Measurements from ENCODE around the gene SDHAF2. TPM values are rescaled to one million over a fixed set of nuclear protein-coding genes. Genes with fewer than 3 reads are reported as not detected.
"Not testable (repeated sequence)": the region's sequence is repeated elsewhere in the genome, so short reads cannot be mapped to it uniquely, and the experiment has no call there.

SDHAF2 gene
- total RNA-seq (10 to 100 TPM; 48.8 to 49.2 TPM), polyA plus RNA-seq (101 TPM)

DNA sequence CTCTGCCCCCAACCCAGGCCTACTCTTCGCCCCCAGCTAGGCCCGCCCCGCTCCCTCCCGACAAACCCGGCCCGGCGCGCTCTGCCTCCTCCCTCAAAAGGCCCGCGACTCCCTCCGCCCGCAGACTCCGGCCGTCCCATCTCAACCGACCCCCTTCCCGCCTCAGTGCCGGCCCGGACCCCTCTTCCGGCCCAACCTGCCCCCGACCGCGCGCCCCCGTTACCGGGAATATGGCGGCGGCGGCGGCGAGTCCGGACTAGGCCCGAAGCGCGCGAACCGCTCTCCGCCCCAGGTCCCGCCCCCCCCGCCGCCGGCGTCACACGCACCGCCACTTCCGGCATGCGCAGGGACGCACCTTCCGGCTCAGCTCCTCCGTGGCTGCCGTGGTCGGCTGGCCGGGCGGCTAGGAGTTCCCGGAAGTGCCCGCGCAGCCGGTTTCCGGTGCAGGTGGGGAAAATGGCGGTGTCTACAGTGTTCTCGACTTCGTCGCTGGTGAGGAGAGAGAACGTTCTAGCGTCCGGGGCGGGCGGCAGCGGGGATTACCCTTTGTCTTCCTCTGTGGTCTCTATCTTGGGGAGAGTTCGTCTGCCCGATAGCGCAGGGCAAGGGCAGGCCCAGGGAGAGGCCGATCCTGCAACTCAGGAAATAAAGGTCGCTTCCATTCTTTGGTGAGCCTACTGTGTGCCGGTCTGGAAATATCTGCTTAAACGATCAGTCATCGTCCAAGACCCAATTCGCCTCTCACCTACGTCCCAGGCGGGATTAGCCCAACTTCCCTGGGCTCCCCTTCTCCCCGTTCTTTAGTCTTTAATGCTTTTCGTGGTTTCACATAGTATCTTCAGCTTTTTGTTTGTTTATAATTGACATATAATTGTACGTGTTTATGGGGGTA lies at the start of gene SDHAF2, which contains the start of gene CPSF7:
SDHAF2 (plus strand) TSS at position 434 of the 892 bp plus-strand sequence; CDS start at position 457, 23 bp downstream.
CPSF7 (minus strand) TSS at position 285 of the 892 bp plus-strand sequence. CDS start 740 bp downstream, outside the sequence.
- Histone ChIP-seq H3K36me3 (ENCODE audit: insufficient read depth, low read length) (peaks cover 29% of the 10 kb centered on the region), H3K27me3 (ENCODE audit: insufficient read depth, low read length, poor library complexity, severe bottlenecking) (no peaks in the 10 kb centered on the region), H3K27ac (ENCODE audit: low read depth, low read length) (peak within 1 kb of the TSS; percentile 97), H3K9me3 (ENCODE audit: low read length) (no peaks in the 10 kb centered on the region), H3K4me3 (ENCODE audit: low read length) (peak within 1 kb of the TSS; percentile 93), H3K4me1 (ENCODE audit: insufficient read depth, low read length) (peaks cover 52% of the 10 kb centered on the region)
- peak; percentile 97 to 98 (median 97) for DNase-seq
- Mint-ChIP-seq H3K27me3 (peaks cover 0 to 7% of the 10 kb centered on the region in 2 donors), H3K9me3 (no peaks in the 10 kb centered on the region), H3K36me3 (peaks cover 0 to 69% (median 11%) of the 10 kb centered on the region in 3 donors), H3K4me1 (peaks cover 58 to 81% (median 77%) of the 10 kb centered on the region in 3 donors), H3K4me3 (peak within 1 kb of the TSS; percentile 91 to 100 (median 97)), H3K27ac (peak within 1 kb of the TSS; percentile 97 to 100 (median 99))
- ChIA-PET CTCF (interaction anchor here (0.9 to 3.8 kb wide), 7 partner anchors 16 to 98 kb away, joined by 3 to 29 read pairs (median 4); partner anchors contain the start of genes CYB561A3, DDB1, TKFC and TMEM138), POLR2A (interaction anchor here (0.6 to 2.9 kb wide), 5 partner anchors 38 to 388 kb away, joined by 6 to 27 read pairs (median 13); partner anchors contain the start of genes CYB561A3, DDB1, TKFC and TMEM138)

DNA sequence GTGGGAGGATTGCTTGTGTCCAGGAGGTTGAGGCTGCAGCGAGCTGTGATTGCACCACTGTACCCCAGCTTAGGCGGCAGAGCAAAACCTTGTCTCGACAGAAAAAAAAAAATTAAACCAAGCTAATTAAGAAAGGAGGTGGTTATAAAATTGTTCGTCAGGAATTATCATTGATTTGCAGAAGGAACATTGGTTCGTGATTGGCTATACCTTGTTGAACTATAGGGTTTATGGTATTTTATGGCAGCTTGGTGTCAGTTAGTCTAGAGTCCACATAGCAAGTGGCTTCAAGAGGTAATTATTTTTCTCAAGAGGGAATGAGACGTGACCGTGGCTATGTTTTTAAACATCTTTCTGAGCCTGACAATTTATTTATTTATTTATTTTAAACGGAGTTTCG lies 49.0 kb upstream of the SDHAF2 start:
- Mint-ChIP-seq H3K27ac (peak overlapping the region in 1 of 8 donors; percentile 60), H3K4me1 (peaks cover 6 to 8% (median 7%) of the 10 kb centered on the region in 3 donors), H3K36me3 (peaks cover 0 to 14% (median 3%) of the 10 kb centered on the region in 3 donors), H3K4me3 (no peak overlapping the region), H3K27me3 (no peaks in the 10 kb centered on the region), H3K9me3 (no peaks in the 10 kb centered on the region)
- Histone ChIP-seq H3K9me3 (ENCODE audit: low read length) (no peaks in the 10 kb centered on the region), H3K27ac (ENCODE audit: low read depth, low read length) (no peak overlapping the region), H3K4me3 (ENCODE audit: low read length) (no peak overlapping the region), H3K27me3 (ENCODE audit: insufficient read depth, low read length, poor library complexity, severe bottlenecking) (no peaks in the 10 kb centered on the region), H3K4me1 (ENCODE audit: insufficient read depth, low read length) (peaks cover 6% of the 10 kb centered on the region), H3K36me3 (ENCODE audit: insufficient read depth, low read length) (no peaks in the 10 kb centered on the region)
- CTCF ChIA-PET: interaction anchor here (9.2 kb wide), 1 partner anchor 43 kb away, joined by 159 read pairs; no protein-coding TSS in a partner anchor
- POLR2A ChIA-PET: no interaction called here
- no peak for DNase-seq

DNA sequence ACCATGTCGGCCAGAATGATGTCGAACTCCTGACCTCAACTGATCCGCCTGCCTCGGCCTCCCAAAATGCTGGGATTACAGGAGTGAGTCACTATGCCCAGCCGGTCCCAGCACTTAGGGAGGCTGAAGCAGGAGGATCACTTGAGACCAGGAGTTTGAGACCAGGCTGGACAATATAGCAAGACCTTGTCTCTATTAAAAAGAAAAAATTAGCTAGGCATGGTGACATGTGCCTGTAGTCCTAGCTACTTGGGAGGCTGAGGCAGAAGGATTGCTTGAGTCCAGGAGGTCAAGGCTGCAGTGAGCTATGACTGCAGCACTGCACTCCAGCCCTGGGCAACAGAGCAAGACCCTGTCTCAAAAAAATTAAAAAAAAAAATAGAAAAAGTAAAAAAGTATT lies 46.1 kb upstream of the SDHAF2 start:
- CTCF ChIA-PET: interaction anchor here (2.6 to 9.2 kb wide), 8 partner anchors 11 to 53 kb away, joined by 12 to 159 read pairs (median 20); partner anchors contain the start of genes CYB561A3, DDB1, TKFC and TMEM138
- H3K36me3 ChIP-seq (ENCODE audit: insufficient read depth, low read length): not testable (repeated sequence)

DNA sequence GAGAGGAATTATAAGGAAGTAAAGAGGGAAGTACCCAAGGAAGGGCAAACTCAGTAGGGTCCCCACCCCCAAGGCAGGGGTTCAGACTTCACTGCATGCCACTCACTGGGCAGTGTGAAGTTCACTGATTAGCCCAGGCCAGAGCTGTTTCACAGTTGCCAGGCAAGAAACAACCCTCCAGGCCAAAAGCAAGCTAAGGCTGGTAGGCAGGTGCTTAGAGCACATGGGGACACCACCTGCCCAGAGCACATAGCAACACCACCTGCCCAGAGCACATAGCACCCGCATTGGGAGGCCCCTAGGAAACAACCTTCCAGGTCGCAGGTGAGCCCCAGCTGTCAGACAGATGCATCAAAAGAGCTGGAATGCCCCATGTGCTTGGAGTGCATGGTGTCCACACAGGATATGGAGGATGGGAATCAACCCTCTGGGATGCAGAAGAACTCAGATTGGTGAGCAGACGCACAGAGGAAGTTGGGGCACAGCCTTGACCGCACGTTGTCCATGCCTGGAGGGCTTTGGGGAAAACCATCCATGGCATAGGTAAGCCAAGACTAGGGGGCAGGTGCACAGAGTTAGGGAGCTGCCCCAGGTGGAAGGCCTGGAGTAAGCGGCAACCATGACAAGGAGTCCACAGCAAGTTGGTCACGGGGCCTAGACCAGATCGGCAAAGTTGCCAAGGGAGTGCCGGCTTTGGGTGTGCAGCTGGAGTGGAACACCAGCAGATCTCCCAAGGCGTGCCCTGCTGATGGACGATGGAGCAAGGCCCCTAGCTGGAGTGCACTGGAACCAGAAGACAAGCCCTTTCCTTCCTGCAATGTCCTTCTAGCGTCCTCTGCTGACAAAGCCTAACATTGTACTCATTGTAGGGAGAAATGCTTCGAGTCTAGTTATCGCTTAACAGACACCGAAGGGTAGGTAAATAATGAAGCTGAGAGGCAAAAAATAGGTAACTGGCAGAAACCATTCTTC lies 45.4 kb upstream of the SDHAF2 start:
- Histone ChIP-seq H3K27ac (ENCODE audit: low read depth, low read length) (no peak overlapping the region), H3K36me3 (ENCODE audit: insufficient read depth, low read length) (no peaks in the 10 kb centered on the region), H3K27me3 (ENCODE audit: insufficient read depth, low read length, poor library complexity, severe bottlenecking) (no peaks in the 10 kb centered on the region), H3K4me3 (ENCODE audit: low read length) (no peak overlapping the region), H3K9me3 (ENCODE audit: low read length) (no peaks in the 10 kb centered on the region), H3K4me1 (ENCODE audit: insufficient read depth, low read length) (peaks cover 6% of the 10 kb centered on the region)
- Mint-ChIP-seq H3K27me3 (no peaks in the 10 kb centered on the region), H3K9me3 (no peaks in the 10 kb centered on the region), H3K4me1 (peaks cover 6 to 8% (median 7%) of the 10 kb centered on the region in 3 donors), H3K4me3 (peak overlapping the region in 1 of 7 donors; percentile 44), H3K27ac (no peak overlapping the region), H3K36me3 (no peaks in the 10 kb centered on the region)
- CTCF ChIA-PET: interaction anchor here (1.0 to 9.2 kb wide), 19 partner anchors 9 to 130 kb away, joined by 3 to 159 read pairs (median 10); partner anchors contain the start of genes CPSF7, CYB561A3, DDB1 and SDHAF2
- DNase-seq: no peak
- POLR2A ChIA-PET: interaction anchor here (1.5 to 3.3 kb wide), 3 partner anchors 23 to 51 kb away, joined by 7 to 16 read pairs (median 8); partner anchors contain the start of genes CYB561A3, TKFC and TMEM138

More for the DNA sequence above, 46.1 kb upstream of the SDHAF2 start:
- not testable (repeated sequence) for H3K27me3 Mint-ChIP-seq; H3K9me3 ChIP-seq (ENCODE audit: low read length); H3K9me3 Mint-ChIP-seq; H3K4me3 Mint-ChIP-seq; H3K27ac Mint-ChIP-seq; H3K4me1 Mint-ChIP-seq; H3K27ac ChIP-seq (ENCODE audit: low read depth, low read length); H3K4me1 ChIP-seq (ENCODE audit: insufficient read depth, low read length); H3K4me3 ChIP-seq (ENCODE audit: low read length); H3K27me3 ChIP-seq (ENCODE audit: insufficient read depth, low read length, poor library complexity, severe bottlenecking); DNase-seq; H3K36me3 Mint-ChIP-seq
- POLR2A ChIA-PET: interaction anchor here (0.6 to 3.3 kb wide), 2 partner anchors 15 to 48 kb away, joined by 3 to 16 read pairs; no protein-coding TSS in a partner anchor

DNA sequence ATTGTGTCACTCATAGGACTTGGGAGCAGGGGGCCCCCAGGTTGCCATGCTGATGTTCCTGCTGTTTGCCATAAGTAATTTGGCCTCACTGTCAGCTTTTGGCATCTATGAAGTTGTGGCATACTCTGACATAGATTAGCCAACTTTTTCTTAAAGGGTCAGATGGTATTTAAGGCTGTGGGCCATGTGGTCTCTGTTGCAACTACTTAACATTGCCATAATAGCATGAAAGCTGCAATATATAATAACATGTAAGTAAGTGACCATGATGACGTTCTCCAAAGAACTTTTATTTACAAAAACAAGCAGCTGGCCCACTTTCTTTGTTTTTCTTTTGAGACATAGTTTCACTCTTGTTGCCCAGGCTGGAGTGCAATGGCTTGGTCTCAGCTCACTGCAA lies 39.8 kb upstream of the SDHAF2 start:
- H3K36me3 ChIP-seq (ENCODE audit: insufficient read depth, low read length): peaks cover 2% of the 10 kb centered on the region
- no peaks in the 10 kb centered on the region for H3K27me3 Mint-ChIP-seq
- H3K9me3 ChIP-seq (ENCODE audit: low read length): no peaks in the 10 kb centered on the region
- H3K4me1 ChIP-seq (ENCODE audit: insufficient read depth, low read length): peaks cover 27% of the 10 kb centered on the region
- no peak overlapping the region for H3K4me3 ChIP-seq (ENCODE audit: low read length)
- peak overlapping the region in 5 of 8 donors; percentile 19 to 58 (median 52) for H3K27ac Mint-ChIP-seq
- CTCF ChIA-PET: interaction anchor here (5.6 kb wide), 1 partner anchor 53 kb away, joined by 46 read pairs; no protein-coding TSS in a partner anchor
- peaks cover 0 to 20% (median 3%) of the 10 kb centered on the region in 3 donors for H3K36me3 Mint-ChIP-seq
- H3K9me3 Mint-ChIP-seq: no peaks in the 10 kb centered on the region
- peaks cover 27 to 32% (median 30%) of the 10 kb centered on the region in 3 donors for H3K4me1 Mint-ChIP-seq
- no peaks in the 10 kb centered on the region for H3K27me3 ChIP-seq (ENCODE audit: insufficient read depth, low read length, poor library complexity, severe bottlenecking)
- DNase-seq: no peak
- no peak overlapping the region for H3K27ac ChIP-seq (ENCODE audit: low read depth, low read length)
- POLR2A ChIA-PET: no interaction called here
- peak overlapping the region in 2 of 7 donors; percentile 41 to 46 for H3K4me3 Mint-ChIP-seq

DNA sequence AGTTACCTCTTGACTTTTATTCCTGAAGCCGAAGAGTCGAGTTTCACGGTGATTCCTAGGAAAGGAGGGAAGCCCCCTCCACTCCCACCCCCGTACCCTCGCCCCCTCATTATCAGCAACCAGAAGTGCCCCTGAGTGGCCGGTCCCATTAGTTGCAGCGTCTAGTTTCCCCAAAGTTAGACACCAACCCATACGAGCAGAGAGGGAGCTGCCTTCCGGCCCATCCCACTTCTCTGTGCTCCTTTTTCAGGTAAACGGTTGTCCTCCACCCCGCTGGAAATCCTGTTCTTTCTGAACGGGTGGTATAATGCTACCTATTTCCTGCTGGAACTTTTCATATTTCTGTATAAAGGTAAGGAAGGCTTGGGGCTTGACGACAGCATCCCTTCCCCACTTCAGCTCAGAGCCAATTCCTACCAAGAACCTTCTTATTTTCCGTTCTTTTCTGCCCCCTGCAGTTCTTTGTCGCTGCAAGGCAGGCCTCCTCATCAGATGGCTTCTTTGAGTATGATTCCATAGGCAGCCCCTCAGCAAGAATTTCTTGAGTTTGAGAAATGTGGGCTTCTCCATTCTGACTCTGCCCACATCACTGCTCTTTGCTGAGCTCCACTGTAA lies 36.8 kb upstream of the SDHAF2 start:
- H3K4me1 Mint-ChIP-seq: peaks cover 19 to 30% (median 23%) of the 10 kb centered on the region in 3 donors
- peak overlapping the region; percentile 91 to 97 (median 95) for H3K4me3 Mint-ChIP-seq
- peak in 1 of 5 donors; percentile 41 for DNase-seq
- peak overlapping the region; percentile 67 for H3K27ac ChIP-seq (ENCODE audit: low read depth, low read length)
- H3K27ac Mint-ChIP-seq: peak overlapping the region; percentile 92 to 100 (median 98)
- peaks cover 4% of the 10 kb centered on the region for H3K36me3 ChIP-seq (ENCODE audit: insufficient read depth, low read length)
- H3K4me3 ChIP-seq (ENCODE audit: low read length): peak overlapping the region; percentile 76
- H3K9me3 Mint-ChIP-seq: no peaks in the 10 kb centered on the region
- ChIA-PET CTCF (interaction anchor here (0.8 to 5.6 kb wide), 12 partner anchors 8 to 562 kb away, joined by 3 to 46 read pairs (median 4); partner anchors contain the start of genes CPSF7, CYB561A3, SDHAF2 and TMEM138), POLR2A (interaction anchor here (1.0 to 3.4 kb wide), 5 partner anchors 9 to 59 kb away, joined by 3 to 23 read pairs (median 13); partner anchors contain the start of genes CPSF7, CYB561A3, DDB1 and SDHAF2)
- no peaks in the 10 kb centered on the region for H3K27me3 Mint-ChIP-seq
- H3K36me3 Mint-ChIP-seq: peaks cover 4 to 39% (median 5%) of the 10 kb centered on the region in 3 donors
- no peaks in the 10 kb centered on the region for H3K27me3 ChIP-seq (ENCODE audit: insufficient read depth, low read length, poor library complexity, severe bottlenecking)
- no peaks in the 10 kb centered on the region for H3K9me3 ChIP-seq (ENCODE audit: low read length)
- H3K4me1 ChIP-seq (ENCODE audit: insufficient read depth, low read length): peaks cover 21% of the 10 kb centered on the region

All from CD8-positive, alpha-beta memory T cell (primary cell).